ENCODE results near the gene MAP2. TPM values are rescaled to one million over a fixed set of nuclear protein-coding genes. Genes with fewer than 3 reads are reported as not detected.

Gene MAP2, protein sequence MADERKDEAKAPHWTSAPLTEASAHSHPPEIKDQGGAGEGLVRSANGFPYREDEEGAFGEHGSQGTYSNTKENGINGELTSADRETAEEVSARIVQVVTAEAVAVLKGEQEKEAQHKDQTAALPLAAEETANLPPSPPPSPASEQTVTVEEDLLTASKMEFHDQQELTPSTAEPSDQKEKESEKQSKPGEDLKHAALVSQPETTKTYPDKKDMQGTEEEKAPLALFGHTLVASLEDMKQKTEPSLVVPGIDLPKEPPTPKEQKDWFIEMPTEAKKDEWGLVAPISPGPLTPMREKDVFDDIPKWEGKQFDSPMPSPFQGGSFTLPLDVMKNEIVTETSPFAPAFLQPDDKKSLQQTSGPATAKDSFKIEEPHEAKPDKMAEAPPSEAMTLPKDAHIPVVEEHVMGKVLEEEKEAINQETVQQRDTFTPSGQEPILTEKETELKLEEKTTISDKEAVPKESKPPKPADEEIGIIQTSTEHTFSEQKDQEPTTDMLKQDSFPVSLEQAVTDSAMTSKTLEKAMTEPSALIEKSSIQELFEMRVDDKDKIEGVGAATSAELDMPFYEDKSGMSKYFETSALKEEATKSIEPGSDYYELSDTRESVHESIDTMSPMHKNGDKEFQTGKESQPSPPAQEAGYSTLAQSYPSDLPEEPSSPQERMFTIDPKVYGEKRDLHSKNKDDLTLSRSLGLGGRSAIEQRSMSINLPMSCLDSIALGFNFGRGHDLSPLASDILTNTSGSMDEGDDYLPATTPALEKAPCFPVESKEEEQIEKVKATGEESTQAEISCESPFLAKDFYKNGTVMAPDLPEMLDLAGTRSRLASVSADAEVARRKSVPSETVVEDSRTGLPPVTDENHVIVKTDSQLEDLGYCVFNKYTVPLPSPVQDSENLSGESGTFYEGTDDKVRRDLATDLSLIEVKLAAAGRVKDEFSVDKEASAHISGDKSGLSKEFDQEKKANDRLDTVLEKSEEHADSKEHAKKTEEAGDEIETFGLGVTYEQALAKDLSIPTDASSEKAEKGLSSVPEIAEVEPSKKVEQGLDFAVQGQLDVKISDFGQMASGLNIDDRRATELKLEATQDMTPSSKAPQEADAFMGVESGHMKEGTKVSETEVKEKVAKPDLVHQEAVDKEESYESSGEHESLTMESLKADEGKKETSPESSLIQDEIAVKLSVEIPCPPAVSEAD (N-terminal part only)
- not detected for total RNA-seq

GRCh38 chr2:209423562-209424198 lies at the start of gene MAP2:
TSS of gene MAP2 (plus strand) at chr2:209424047. CDS start at chr2:209653171, 229,124 bp downstream.
- ChIA-PET CTCF (no interaction called here), POLR2A (no interaction called here)

DNA sequence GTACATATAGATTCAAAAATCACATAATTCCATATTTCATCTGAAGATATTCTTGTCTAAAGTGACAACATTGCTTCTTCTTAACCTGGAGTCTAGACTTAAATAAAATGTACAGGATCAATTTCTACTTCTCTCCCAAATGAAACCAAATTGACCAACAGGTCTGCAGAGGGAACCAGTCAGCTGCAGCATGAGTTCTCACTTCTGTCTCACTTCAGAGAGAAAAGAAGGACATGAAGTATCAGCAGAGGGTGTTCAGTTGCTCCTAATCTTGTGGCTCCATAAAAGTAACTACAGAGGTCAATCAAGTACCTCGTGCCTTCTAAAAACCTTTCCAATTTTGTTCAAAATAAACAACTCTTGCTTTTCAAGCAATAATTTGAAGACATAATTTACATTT lies 47.2 kb upstream of the MAP2 start:
- ChIA-PET POLR2A (no interaction called here), CTCF (no interaction called here)

DNA sequence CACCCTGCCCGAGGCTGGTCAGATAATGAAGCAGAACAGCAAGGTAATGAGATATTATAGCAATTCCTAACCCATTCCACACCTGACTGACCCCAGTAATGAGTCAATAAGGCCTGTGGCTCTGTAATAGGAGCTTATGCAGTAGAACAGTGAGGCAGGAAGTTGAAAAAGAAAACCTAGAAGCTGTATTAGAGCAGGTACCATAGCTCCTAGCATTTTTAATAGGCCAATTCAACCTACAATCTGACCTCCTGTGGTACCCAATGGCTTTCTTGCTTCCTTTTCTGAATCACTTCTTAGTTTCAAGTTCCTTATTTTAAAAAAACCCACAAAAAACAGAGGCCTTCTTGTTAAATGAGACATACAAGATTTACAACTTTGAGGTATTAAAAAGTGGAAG lies 43.6 kb upstream of the MAP2 start:
- POLR2A ChIA-PET = no interaction called here
- CTCF ChIA-PET = no interaction called here

DNA sequence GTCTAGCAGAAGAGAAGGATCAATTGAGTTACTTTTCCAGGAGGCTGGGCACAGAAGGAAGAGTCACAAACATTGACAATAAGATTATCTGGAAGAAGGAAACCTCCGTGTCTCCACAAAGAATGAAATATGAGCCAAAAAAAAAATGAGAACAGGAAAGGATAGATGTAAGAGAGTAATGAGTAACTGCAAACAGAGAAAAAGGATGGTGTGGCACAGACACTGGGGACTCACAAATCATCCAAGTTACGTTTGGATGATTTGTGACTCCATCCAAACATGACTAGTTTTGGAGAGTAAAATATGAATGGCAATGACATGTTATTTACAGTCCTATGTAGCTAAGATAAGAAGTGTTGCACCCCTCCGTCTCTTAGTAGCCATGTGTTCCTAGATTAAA lies 42.8 kb upstream of the MAP2 start:
- CTCF ChIA-PET = no interaction called here
- POLR2A ChIA-PET = no interaction called here

DNA sequence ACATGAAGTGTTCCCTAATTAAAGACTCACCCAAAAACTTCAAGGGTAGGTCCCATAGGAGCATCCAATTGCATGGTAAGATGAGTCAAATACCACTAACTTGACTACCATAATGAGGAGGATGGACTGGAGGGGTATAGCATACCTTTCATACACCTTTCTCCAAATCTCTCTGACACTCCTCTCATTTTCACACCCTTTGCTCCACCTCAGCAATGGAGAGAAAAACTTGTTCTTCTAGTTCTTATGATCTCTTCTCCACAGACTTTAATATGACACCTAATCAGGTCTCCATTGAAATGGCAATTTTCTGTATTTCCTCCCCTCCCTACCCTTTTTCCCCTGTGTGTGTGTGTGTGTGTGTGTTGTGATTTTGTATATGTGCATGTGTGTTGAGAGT lies 41.1 kb upstream of the MAP2 start:
- POLR2A ChIA-PET = no interaction called here
- CTCF ChIA-PET = no interaction called here

GRCh38 chr2:209383212-209383611 lies 40.6 kb upstream of the MAP2 start:
- POLR2A ChIA-PET = no interaction called here
- CTCF ChIA-PET = no interaction called here

GRCh38 chr2:209387389-209387788 lies 36.5 kb upstream of the MAP2 start:
- ChIA-PET POLR2A (no interaction called here), CTCF (no interaction called here)

- CTCF ChIA-PET = no interaction called here
- POLR2A ChIA-PET = no interaction called here
Observed at GRCh38 chr2:209388446-209389037, 35.3 kb upstream of the MAP2 start.

DNA sequence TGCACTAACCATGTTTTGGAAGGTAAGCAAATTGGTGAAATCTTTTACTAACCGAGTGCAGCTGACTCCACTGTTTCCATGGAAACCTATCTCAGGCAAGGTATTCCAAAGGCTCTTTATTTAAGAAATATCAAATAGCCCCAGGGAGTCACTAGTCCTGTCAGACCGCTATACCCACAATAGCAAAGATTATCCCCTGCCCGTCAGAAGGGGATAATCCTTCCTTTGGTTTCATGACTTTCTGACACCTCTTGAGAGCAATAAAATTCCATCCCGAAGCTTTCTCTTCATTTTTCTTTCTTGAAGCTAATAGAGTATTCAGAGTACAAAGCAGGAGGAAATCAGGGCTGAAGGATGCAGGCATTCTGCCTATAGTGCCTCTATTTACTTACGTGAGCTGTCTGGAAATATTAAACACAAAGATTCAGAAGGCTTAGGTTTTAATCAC lies 34.7 kb upstream of the MAP2 start:
- CTCF ChIA-PET = no interaction called here
- POLR2A ChIA-PET = no interaction called here

- ChIA-PET POLR2A (no interaction called here), CTCF (no interaction called here)
Observed at GRCh38 chr2:209390839-209391238, 33.0 kb upstream of the MAP2 start.

DNA sequence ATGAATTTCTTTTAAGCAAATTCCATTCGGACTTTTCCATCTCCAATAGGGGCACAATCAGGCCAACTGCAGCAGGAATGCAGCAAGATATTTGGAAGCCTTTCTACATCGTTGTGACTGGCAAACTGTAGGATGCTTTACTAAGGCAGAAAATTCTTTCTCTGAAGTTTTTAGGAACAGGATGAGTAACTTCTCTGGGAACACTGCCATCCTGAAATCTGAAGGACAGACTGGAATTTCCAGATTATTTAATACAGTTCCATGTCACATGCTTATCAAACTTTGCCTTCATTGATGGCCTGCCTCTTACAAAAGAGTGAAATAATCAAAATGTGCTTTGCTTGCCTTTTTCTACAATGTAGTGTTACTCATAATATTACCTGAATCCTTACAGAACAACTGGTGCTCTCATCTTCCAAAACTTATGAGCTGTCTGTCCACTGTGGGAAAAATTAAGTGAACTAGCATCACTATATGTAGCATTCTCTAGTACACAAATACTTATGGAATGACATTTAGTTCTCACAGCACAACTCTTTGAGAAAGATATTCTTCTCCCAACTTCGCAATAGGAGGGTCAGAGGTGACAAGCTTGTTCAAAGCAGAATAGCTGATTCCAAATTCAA lies 32.0 kb upstream of the MAP2 start:
- POLR2A ChIA-PET = no interaction called here
- CTCF ChIA-PET = no interaction called here

DNA sequence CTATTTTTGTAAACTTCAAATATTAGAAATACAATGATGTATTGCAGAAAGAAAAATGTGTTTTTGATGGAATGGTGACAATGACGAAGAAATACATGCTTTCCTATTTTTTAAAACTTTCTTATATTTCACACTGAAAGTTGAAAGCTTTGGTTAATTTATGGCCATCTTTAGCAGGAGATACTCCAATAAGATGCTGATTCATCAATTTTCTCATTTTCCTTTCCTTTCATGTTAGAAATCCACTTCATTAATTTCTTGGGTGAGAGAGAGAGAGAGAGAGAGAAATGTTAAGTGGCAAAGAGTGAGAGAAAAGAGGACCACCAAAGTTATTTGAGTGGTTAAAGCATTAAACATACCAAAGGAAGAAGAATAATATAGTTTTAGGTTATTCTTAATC lies 28.6 kb upstream of the MAP2 start:
- ChIA-PET POLR2A (no interaction called here), CTCF (no interaction called here)

GRCh38 chr2:209395652-209396051 lies 28.2 kb upstream of the MAP2 start:
- ChIA-PET POLR2A (no interaction called here), CTCF (no interaction called here)

DNA sequence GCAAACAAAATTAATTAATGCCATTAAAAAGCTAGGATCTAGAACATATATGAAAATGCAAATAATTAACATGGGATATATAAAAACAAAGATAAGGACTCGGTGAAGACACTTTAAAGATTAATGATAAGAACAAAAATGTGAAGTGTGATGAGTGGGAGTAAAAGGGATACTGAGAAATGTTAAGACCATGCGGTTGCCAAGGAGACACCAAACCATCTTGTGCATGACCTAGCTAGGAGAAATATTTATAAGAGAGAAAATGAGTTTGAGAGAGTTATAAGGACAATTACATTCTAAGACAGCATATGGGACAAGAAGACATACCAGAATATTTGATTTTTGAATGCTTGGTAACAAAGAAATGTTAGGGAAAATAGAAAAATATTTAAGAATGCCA lies 25.4 kb upstream of the MAP2 start:
- POLR2A ChIA-PET = no interaction called here
- CTCF ChIA-PET = no interaction called here

DNA sequence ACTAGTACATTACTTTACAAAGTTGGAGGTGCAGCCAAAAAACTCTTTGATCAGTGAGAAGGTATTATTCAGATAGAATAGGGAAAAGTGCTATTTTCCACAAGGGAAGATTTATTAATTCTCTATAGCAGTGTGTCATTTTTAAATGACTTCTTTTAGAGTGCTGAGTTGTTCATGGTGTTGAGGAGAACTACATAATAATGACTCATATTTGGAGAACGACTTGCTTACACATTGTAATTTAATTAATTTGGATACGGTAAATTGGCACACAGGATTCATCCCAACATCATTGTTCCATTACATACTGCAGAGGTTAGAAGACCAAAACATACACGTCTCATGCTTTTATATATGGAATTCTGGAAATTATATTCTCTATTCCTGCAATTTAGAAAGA lies 22.1 kb upstream of the MAP2 start:
- ChIA-PET CTCF (no interaction called here), POLR2A (no interaction called here)

DNA sequence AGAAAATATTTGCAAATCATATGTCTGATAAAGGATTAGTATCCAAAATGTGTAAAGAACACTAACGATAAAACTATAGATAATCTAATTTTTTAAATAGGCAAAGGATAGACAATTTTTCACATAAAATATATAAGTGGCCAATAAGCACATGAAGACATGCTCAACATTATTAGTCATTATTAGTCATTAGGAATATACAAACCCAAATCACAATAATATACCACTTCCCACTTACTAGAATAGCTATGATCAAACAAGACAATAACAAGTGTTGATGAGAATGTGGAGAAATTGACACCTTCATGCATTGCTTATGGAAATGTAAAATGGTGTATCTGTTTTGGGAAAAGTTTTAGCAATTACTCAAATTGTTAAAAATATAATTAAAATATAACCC lies 12.6 kb upstream of the MAP2 start:
- POLR2A ChIA-PET = no interaction called here
- CTCF ChIA-PET = no interaction called here

DNA sequence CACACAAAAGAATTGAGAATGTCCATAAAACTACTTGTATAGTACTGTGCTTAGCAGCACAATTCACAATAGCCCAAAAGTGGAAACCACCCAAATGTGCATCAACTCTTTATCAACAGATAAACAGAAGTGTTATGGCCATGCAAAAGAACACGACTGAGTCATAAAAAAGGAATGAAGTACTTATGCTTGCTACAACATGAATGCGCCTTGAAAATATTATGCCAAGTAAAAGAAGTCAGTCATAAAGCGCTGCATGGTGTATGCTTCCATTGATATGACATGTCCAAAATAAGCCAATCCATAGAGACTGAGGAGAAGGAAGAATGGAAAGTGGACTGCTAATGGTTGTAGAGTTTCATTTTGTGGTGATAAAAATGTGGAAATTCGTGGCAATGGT lies 12.1 kb upstream of the MAP2 start:
- CTCF ChIA-PET = no interaction called here
- POLR2A ChIA-PET = no interaction called here

DNA sequence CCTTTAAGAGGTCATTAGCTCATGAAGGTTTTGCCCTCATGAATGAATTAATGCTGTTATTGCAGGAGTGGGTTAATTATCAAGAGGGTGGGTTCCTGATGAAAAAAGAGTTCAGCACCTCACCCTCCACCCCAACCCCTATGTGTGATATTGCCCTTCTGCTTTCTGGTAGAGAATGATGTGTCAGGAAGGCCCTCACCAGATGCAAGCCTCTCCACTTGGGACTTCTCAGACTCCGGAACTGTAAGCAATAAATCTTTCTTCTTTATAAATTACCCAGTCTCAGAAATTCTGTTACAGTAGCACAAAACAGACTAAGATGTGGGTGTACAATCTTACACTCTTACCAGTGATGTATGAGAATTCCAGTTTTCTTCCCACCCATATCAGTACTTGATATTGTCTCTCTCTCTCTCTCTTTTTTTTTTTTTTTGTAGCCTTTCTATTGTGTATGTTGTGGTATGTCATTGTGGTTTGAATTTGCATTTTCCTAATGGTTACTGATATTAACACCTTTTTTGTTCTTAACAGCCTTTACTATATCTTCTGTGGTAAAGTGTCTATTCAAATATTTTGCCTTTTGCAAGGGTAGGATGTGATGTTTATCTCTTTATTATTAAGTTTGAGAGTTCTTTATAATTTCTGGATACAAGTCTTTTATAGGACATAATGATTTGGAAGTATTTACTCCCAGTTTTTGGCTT lies 10.4 kb upstream of the MAP2 start:
- POLR2A ChIA-PET = no interaction called here
- CTCF ChIA-PET = no interaction called here

DNA sequence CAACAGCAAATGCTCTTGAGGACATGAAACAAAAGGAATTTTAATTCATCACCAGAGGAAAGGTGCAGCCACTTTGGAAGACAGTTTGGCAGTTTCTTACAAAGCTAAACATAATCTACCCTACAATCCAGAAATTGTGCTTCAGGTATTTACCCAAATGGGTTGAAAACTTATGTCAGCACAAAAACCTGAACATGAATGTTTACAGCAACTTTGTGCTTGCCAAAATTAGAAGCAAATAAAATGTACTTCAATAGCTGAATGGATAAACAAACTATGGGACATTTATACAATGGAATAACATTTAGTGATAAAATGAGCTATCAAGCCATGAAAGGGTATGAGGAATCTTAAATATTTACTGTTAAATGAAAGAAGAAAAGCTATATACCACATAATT lies 6.9 kb upstream of the MAP2 start:
- ChIA-PET CTCF (no interaction called here), POLR2A (no interaction called here)

All from activated CD8-positive, alpha-beta memory T cell treated with anti-CD3 and anti-CD28 coated beads for 36 hours (primary cell).